AG09309 (cell line): ENCODE results near the gene SPINK1.
"Not testable (repeated sequence)": the region's sequence is repeated elsewhere in the genome, so short reads cannot be mapped to it uniquely, and the experiment has no call there.

Experiments used
- DNase-seq: peaks from one replicate; pipeline ENCODE4 v3.0.0-alpha.2; 2010; ENCODE audit warnings: low read depth
- H3K4me3 ChIP-seq: 2 replicates; pipeline ENCODE4 v1.5.1; 2011; ENCODE audit warnings: mild to moderate bottlenecking, low read depth, low read length, moderate library complexity; ENCODE audit not compliant: control insufficient read depth
- CTCF ChIP-seq: IDR thresholded peaks from 2 replicates; pipeline ENCODE4 v1.5.1; 2011; ENCODE audit warnings: mild to moderate bottlenecking, low read depth, low read length, inconsistent platforms; ENCODE audit not compliant: insufficient read depth, control insufficient read depth; ENCODE audit errors: missing control alignments

The SPINK1 gene

GRCh38 chr5:147809830-147810666, 21.4 kb downstream of the SPINK1 start:
- DNase-seq: no peak
- H3K4me3 ChIP-seq: no peak overlapping the region
- TF ChIP-seq CTCF: no peak

GRCh38 chr5:147805030-147805454, 26.4 kb downstream of the SPINK1 start:
- TF ChIP-seq CTCF: no peak
- H3K4me3 ChIP-seq: no peak overlapping the region
- no peak for DNase-seq

- no peak for TF ChIP-seq CTCF
- no peak for DNase-seq
- no peak overlapping the region for H3K4me3 ChIP-seq
These were observed 27.1 kb downstream of the SPINK1 start for GRCh38 chr5:147804334-147804733.

GRCh38 chr5:147803926-147804325, 27.5 kb downstream of the SPINK1 start:
- TF ChIP-seq CTCF: no peak
- no peak for DNase-seq
- H3K4me3 ChIP-seq: no peak overlapping the region

GRCh38 chr5:147803161-147803560, 28.3 kb downstream of the SPINK1 start:
- not testable (repeated sequence) for H3K4me3 ChIP-seq, DNase-seq

GRCh38 chr5:147801461-147801860, 30.0 kb downstream of the SPINK1 start:
- DNase-seq: no peak
- TF ChIP-seq CTCF: no peak
- no peak overlapping the region for H3K4me3 ChIP-seq

- no peak overlapping the region for H3K4me3 ChIP-seq
- no peak for DNase-seq
- no peak for TF ChIP-seq CTCF
These were observed 31.0 kb downstream of the SPINK1 start for GRCh38 chr5:147800491-147800890.
